B cell (primary cell): ENCODE measurements around the gene NPPB. TPM values are rescaled to one million over a fixed set of nuclear protein-coding genes. Genes with fewer than 3 reads are reported as not detected.

ENCODE experiments used
- ATAC-seq: fragments of 200-7000 bp; cut with Tn5 transposase; one replicate; pipeline ENCODE4 v1.10.0; 2021; ENCODE audit warnings: low read depth, mild to moderate bottlenecking, moderate number of reproducible peaks, moderate library complexity
- CTCF ChIA-PET: fragments of 350-600 bp; sonication (Branson Sonifier 250); formaldehyde crosslinking; loops from one replicate; lab custom pipeline; 2021; ENCODE audit warnings: antibody characterized with exemption, inconsistent platforms; lab: Charles Lee
- POLR2A ChIA-PET: fragments of 350-600 bp; sonication (Branson Sonifier 250); formaldehyde crosslinking; loops from one replicate; lab custom pipeline; 2021; ENCODE audit warnings: antibody characterized with exemption; lab: Charles Lee
- DNase-seq: peaks from one replicate; pipeline ENCODE4 v3.0.0; 2013
- H2AFZ ChIP-seq: 2 replicates; pipeline ENCODE4 v1.6.1; 2012; ENCODE audit warnings: mild to moderate bottlenecking, low read depth, low read length; ENCODE audit not compliant: insufficient read depth, poor library complexity, severe bottlenecking
- H3K27ac ChIP-seq, 2 donors: 1 replicate in 1 of 2; 2 replicates in 1 of 2; pipeline ENCODE4 v1.5.1; 2012 to 2013; ENCODE audit warnings: low read length in 2 of 2, mild to moderate bottlenecking in 2 of 2, moderate library complexity in 1 of 2
- H3K27me3 ChIP-seq, 4 experiments: fragments of 200-600 bp in 1 of 4; sonication (generic) in 1 of 4; replicated peaks in 1 of 4; 1 replicate in 2 of 4; 2 replicates in 2 of 4; pipeline versions ENCODE4 v1.6.1 to v1.7.0; 2013 to 2016; ENCODE audit warnings: low read length in 3 of 4, mild to moderate bottlenecking in 2 of 4, mixed read lengths in 1 of 4, moderate library complexity in 1 of 4; ENCODE audit not compliant: insufficient read depth in 4 of 4, control insufficient read depth in 3 of 4; ENCODE audit errors: control extremely low read depth in 1 of 4
- H3K36me3 ChIP-seq, 2 experiments: replicated peaks in 1 of 2; 1 replicate in 1 of 2; 2 replicates in 1 of 2; pipeline versions ENCODE4 v1.6.1 to v1.7.1; 2013; ENCODE audit warnings: low read length in 1 of 2; ENCODE audit not compliant: insufficient read depth in 2 of 2, control insufficient read depth in 1 of 2; ENCODE audit errors: control extremely low read depth in 1 of 2, extremely low read depth in 1 of 2
- H3K4me1 ChIP-seq, 2 donors: fragments of 200-600 bp in 1 of 2; sonication (generic) in 1 of 2; 1 replicate in 1 of 2; 2 replicates in 1 of 2; pipeline versions ENCODE4 v1.5.1 to v1.6.1; 2013 to 2017; ENCODE audit warnings: low read length in 2 of 2; ENCODE audit not compliant: control insufficient read depth in 2 of 2, insufficient read depth in 2 of 2
- H3K4me2 ChIP-seq: replicated peaks from 2 replicates; pipeline ENCODE3; 2012; ENCODE audit warnings: mild to moderate bottlenecking, low read depth, low read length; ENCODE audit not compliant: poor library complexity, severe bottlenecking
- H3K4me3 ChIP-seq, 5 experiments: fragments of 200-600 bp in 1 of 5; sonication (generic) in 1 of 5; 1 replicate in 3 of 5; 2 replicates in 2 of 5; pipeline versions ENCODE4 v1.5.1 to v1.7.0; 2011 to 2016; ENCODE audit warnings: low read length in 4 of 5, mild to moderate bottlenecking in 4 of 5, low read depth in 2 of 5, control low read depth in 1 of 5, moderate library complexity in 1 of 5; ENCODE audit not compliant: insufficient read depth in 1 of 5; ENCODE audit errors: control extremely low read depth in 1 of 5, extremely low read depth in 1 of 5
- H3K79me2 ChIP-seq: fragments of 200-600 bp; sonication (generic); one replicate; pipeline ENCODE4 v1.6.0; 2016; ENCODE audit warnings: low read length; ENCODE audit not compliant: control insufficient read depth, insufficient read depth
- H3K9ac ChIP-seq: fragments of 200-600 bp; sonication (generic); 2 replicates; pipeline ENCODE4 v1.6.1; 2017; ENCODE audit warnings: mild to moderate bottlenecking, low read length, moderate library complexity
- H3K9me3 ChIP-seq, 3 donors: one replicate each; pipeline versions ENCODE4 v1.6.1 to v1.7.1; 2013; ENCODE audit warnings: low read length in 2 of 3; ENCODE audit not compliant: control insufficient read depth in 2 of 3, insufficient read depth in 1 of 3; ENCODE audit errors: control extremely low read depth in 1 of 3
- H4K20me1 ChIP-seq: 2 replicates; pipeline ENCODE4 v1.6.0; 2012; ENCODE audit warnings: mild to moderate bottlenecking, low read length; ENCODE audit not compliant: insufficient read depth, control insufficient read depth, poor library complexity, severe bottlenecking
- H3K27ac Mint-ChIP-seq: one replicate; pipeline ENCODE4 v1.8.0; 2021; ENCODE audit warnings: mixed read lengths
- H3K27me3 Mint-ChIP-seq: one replicate; pipeline ENCODE4 v1.8.0; 2021; ENCODE audit warnings: mixed read lengths
- H3K4me1 Mint-ChIP-seq: one replicate; pipeline ENCODE4 v1.8.0; 2021; ENCODE audit warnings: mixed read lengths
- H3K4me3 Mint-ChIP-seq: one replicate; pipeline ENCODE4 v1.8.0; 2021; ENCODE audit warnings: mixed read lengths
- H3K9me3 Mint-ChIP-seq: one replicate; pipeline ENCODE4 v1.8.0; 2022; ENCODE audit warnings: mixed read lengths; ENCODE audit not compliant: insufficient read depth
- CTCF ChIP-seq: fragments of 200-600 bp; IDR thresholded peaks from one replicate; pipeline ENCODE4 v1.8.0; 2022; ENCODE audit warnings: antibody characterized with exemption, mild to moderate bottlenecking
- EZH2 ChIP-seq: IDR thresholded peaks from 2 replicates; pipeline ENCODE4 v1.6.1; 2012; ENCODE audit warnings: borderline replicate concordance, low read depth, mild to moderate bottlenecking, moderate library complexity, low read length; ENCODE audit not compliant: insufficient read depth, poor library complexity, severe bottlenecking
- WGBS: methylation state at CpG from one replicate; pipeline ENCODE4 v1.1.5; 2013; ENCODE audit warnings: missing lambda C conversion rate; ENCODE audit not compliant: insufficient coverage; 5-methylcytosine and 5-hydroxymethylcytosine counted together
- intact Hi-C: fragments of 100-400 bp; cut with micrococcal nuclease; formaldehyde crosslinking; loops from one replicate; pipeline ENCODE4 v1.10.0; 2022
- polyA plus RNA-seq: library from polyadenylated mRNA; depleted of rRNA; stranded (reverse); fragments of >200 nt; gene quantifications from 2 replicates; pipeline ENCODE4 v1.2.3, GENCODE V29; 2012
- total RNA-seq, 2 donors: library from RNA; stranded (reverse); fragments of 120-200 nt in 1 of 2; gene quantifications; 1 replicate in 1 of 2; 2 replicates in 1 of 2; pipeline versions ENCODE4 v1.2.3 to v1.2.4, GENCODE V29; 2013 to 2022

NPPB gene
- total and polyA plus RNA-seq, 2 donors (not counting 1 experiment from before 2014, with no cell fraction given): not detected

- Histone ChIP-seq H3K27me3 (peaks cover 0 to 60% (median 17%) of the 10 kb centered on the region in 4 experiments), H3K27ac (no peak overlapping the region), H3K79me2 (no peaks in the 10 kb centered on the region), H4K20me1 (no peaks in the 10 kb centered on the region), H3K4me3 (no peak overlapping the region), H3K9me3 (peaks cover 0 to 14% (median 0%) of the 10 kb centered on the region in 3 donors), H3K4me2 (no peak overlapping the region), H2AFZ (no peak overlapping the region), H3K36me3 (no peaks in the 10 kb centered on the region), H3K9ac (no peak overlapping the region), H3K4me1 (peaks cover 0 to 10% of the 10 kb centered on the region in 2 donors)
- ChIA-PET CTCF (no interaction called here), POLR2A (no interaction called here)
- ATAC-seq (no peak), DNase-seq (no peak)
- Mint-ChIP-seq H3K27me3 (peaks cover 34% of the 10 kb centered on the region), H3K4me1 (no peaks in the 10 kb centered on the region), H3K27ac (no peak overlapping the region), H3K9me3 (no peaks in the 10 kb centered on the region), H3K4me3 (no peak overlapping the region)
- TF ChIP-seq EZH2 (no peak), CTCF (no peak)
- intact Hi-C loops: no loop called here
- WGBS: 33% methylated on average over 4 of the region's 10 CpGs
Measured at GRCh38 chr1:11857164-11857851, 1.4 kb downstream of the NPPB start.

- H3K27me3 ChIP-seq: peaks cover 0 to 56% (median 17%) of the 10 kb centered on the region in 4 experiments
Measured at GRCh38 chr1:11856698-11857097, 2.0 kb downstream of the NPPB start.

More at GRCh38 chr1:11856698-11857097, 2.0 kb downstream of the NPPB start:
- Mint-ChIP-seq H3K4me1 (no peaks in the 10 kb centered on the region), H3K4me3 (no peak overlapping the region), H3K27ac (no peak overlapping the region), H3K27me3 (peaks cover 28% of the 10 kb centered on the region), H3K9me3 (no peaks in the 10 kb centered on the region)
- DNase-seq: no peak
- H3K9ac ChIP-seq: no peak overlapping the region
- H3K27ac ChIP-seq: no peak overlapping the region
- H2AFZ ChIP-seq: no peak overlapping the region
- POLR2A ChIA-PET: no interaction called here
- no peak overlapping the region for H3K4me2 ChIP-seq
- H3K4me3 ChIP-seq: no peak overlapping the region
- no peaks in the 10 kb centered on the region for H4K20me1 ChIP-seq
- WGBS: 74% methylated on average over 2 of the region's 3 CpGs
- CTCF ChIA-PET: interaction anchor here (0.6 to 0.8 kb wide), 2 partner anchors 9 to 69 kb away, joined by 3 read pairs; partner anchors contain the start of gene NPPA
- TF ChIP-seq CTCF: no peak
- no peak for TF ChIP-seq EZH2
- no peaks in the 10 kb centered on the region for H3K36me3 ChIP-seq
- H3K4me1 ChIP-seq: peaks cover 0 to 10% of the 10 kb centered on the region in 2 donors
- intact Hi-C loops: no loop called here
- no peak for ATAC-seq
- H3K79me2 ChIP-seq: no peaks in the 10 kb centered on the region
- H3K9me3 ChIP-seq: peaks cover 0 to 14% (median 0%) of the 10 kb centered on the region in 3 donors
